ENCODE measurements around the gene SERHL2. TPM values are rescaled to one million over a fixed set of nuclear protein-coding genes. Genes with fewer than 3 reads are reported as not detected.
A peak's percentile ranks its signal among the peaks of the same experiment; 100 is the strongest.
"Not testable (repeated sequence)": the region's sequence is repeated elsewhere in the genome, so short reads cannot be mapped to it uniquely, and the experiment has no call there.

Gene SERHL2
- polyA plus RNA-seq, 1 donor (not counting 4 experiments of a cell fraction or from before 2014, with no cell fraction given): 2.5 TPM

DNA sequence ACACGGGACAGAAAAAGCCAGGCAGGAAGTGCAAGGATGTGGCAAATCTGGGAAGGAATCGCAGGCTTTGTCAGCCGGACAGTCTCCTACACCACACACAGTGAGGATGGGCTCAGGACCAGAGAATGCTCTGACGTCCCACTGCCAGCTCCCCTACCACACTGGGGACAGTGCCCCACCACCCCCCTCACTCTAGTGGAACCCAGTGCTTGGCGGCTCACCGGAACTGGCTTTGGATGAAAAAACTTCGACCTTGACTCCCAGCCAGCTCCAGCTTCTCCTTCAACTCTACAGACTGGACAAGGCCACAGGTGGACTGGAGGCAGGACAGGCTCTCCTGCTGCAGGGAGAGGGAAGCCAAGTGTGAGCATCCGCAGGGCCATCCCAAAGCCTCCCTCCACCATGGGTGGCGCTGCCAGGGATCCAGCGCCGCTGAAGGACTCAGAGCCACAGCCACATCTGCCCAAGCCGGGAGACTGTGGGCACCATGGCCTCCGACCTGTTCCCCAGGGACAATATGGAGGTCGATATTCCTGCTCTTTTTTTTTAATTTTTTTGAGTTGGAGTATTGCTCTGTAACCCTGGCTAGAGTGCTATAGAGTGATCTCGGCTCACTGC lies 24.0 kb downstream of the SERHL2 start:
- Histone ChIP-seq H3K9me3 (ENCODE audit: control insufficient read depth, low read depth, low read length) (no peaks in the 10 kb centered on the region), H3K4me2 (ENCODE audit: control insufficient read depth, extremely low read depth, insufficient read depth, low read depth, low read length) (no peak overlapping the region), H4K20me1 (ENCODE audit: control insufficient read depth, extremely low read depth, insufficient read depth, low read length) (no peaks in the 10 kb centered on the region), H3K27ac (ENCODE audit: control insufficient read depth, insufficient read depth, low read length) (no peak overlapping the region), H2AFZ (ENCODE audit: control insufficient read depth, low read length) (no peak overlapping the region), H3K27me3 (ENCODE audit: control insufficient read depth, extremely low read depth, insufficient read depth, low read length) (no peaks in the 10 kb centered on the region), H3K9me1 (ENCODE audit: control insufficient read depth, extremely low read depth, insufficient read depth, low read length) (no peaks in the 10 kb centered on the region), H3K79me2 (ENCODE audit: control insufficient read depth, insufficient read depth, low read length) (peaks cover 12% of the 10 kb centered on the region), H3K4me1 (ENCODE audit: control insufficient read depth, extremely low read depth, insufficient read depth, low read length) (no peaks in the 10 kb centered on the region), H3K4me3 (ENCODE audit: control insufficient read depth in 2 of 3, extremely low read depth in 1 of 3, insufficient read depth in 2 of 3, low read depth in 1 of 3, low read length in 3 of 3) (no peak overlapping the region), H3K9ac (ENCODE audit: control insufficient read depth, extremely low read depth, insufficient read depth, low read length) (no peak overlapping the region), H3K36me3 (ENCODE audit: control insufficient read depth in 2 of 2, extremely low read depth in 1 of 2, insufficient read depth in 2 of 2, low read length in 2 of 2) (peaks cover 5 to 16% of the 10 kb centered on the region in 2 experiments)
- FAIRE-seq (no peak), DNase-seq (ENCODE audit: low read depth, low spot score) (no peak)
- no peak for TF ChIP-seq EZH2 (IDR thresholded peaks at IDR 0.05; ENCODE audit: low read length)
- TF ChIP-seq, protein P1, sequence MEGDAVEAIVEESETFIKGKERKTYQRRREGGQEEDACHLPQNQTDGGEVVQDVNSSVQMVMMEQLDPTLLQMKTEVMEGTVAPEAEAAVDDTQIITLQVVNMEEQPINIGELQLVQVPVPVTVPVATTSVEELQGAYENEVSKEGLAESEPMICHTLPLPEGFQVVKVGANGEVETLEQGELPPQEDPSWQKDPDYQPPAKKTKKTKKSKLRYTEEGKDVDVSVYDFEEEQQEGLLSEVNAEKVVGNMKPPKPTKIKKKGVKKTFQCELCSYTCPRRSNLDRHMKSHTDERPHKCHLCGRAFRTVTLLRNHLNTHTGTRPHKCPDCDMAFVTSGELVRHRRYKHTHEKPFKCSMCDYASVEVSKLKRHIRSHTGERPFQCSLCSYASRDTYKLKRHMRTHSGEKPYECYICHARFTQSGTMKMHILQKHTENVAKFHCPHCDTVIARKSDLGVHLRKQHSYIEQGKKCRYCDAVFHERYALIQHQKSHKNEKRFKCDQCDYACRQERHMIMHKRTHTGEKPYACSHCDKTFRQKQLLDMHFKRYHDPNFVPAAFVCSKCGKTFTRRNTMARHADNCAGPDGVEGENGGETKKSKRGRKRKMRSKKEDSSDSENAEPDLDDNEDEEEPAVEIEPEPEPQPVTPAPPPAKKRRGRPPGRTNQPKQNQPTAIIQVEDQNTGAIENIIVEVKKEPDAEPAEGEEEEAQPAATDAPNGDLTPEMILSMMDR (optimal IDR thresholded peaks at IDR 0.05 in 1 of 3, IDR thresholded peaks at IDR 0.05 in 1 of 3, conservative IDR thresholded peaks at IDR 0.05 in 1 of 3; ENCODE audit: extremely low read depth in 1 of 3, insufficient read depth in 2 of 3, low read length in 3 of 3): no peak
- dilution Hi-C loops (cut with MboI; ENCODE audit: extremely low pct_ligation_motif_present, low sequenced_read_pairs): no loop called here

DNA sequence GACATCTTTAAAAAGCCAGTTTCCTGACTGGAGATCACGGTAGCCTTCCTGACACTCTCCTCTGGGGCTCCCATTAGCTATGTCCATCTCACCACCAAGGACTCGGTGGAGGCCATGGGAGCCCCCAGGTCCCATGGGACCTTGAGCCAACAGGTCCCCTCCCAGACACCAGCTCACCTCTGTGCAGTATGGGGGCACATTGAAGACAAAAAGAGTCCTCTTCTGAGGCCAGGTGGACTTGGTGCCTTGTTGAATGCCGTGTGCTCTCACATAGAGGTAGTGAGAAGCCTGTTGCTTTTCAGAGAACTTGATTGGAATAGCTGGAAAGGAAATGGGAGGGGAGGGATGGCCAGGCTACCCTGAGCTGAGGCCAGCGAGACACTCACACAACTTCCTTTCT lies 26.3 kb downstream of the SERHL2 start:
- H3K27me3 ChIP-seq (ENCODE audit: control insufficient read depth, extremely low read depth, insufficient read depth, low read length); H3K9me3 ChIP-seq (ENCODE audit: control insufficient read depth, low read depth, low read length); H3K4me3 ChIP-seq (ENCODE audit: control insufficient read depth in 2 of 3, extremely low read depth in 1 of 3, insufficient read depth in 2 of 3, low read depth in 1 of 3, low read length in 3 of 3); H3K4me2 ChIP-seq (ENCODE audit: control insufficient read depth, extremely low read depth, insufficient read depth, low read depth, low read length); dilution Hi-C loops (cut with MboI; ENCODE audit: extremely low pct_ligation_motif_present, low sequenced_read_pairs); H2AFZ ChIP-seq (ENCODE audit: control insufficient read depth, low read length); DNase-seq (ENCODE audit: low read depth, low spot score); H3K9ac ChIP-seq (ENCODE audit: control insufficient read depth, extremely low read depth, insufficient read depth, low read length); H4K20me1 ChIP-seq (ENCODE audit: control insufficient read depth, extremely low read depth, insufficient read depth, low read length); H3K4me1 ChIP-seq (ENCODE audit: control insufficient read depth, extremely low read depth, insufficient read depth, low read length); H3K27ac ChIP-seq (ENCODE audit: control insufficient read depth, insufficient read depth, low read length); FAIRE-seq; H3K9me1 ChIP-seq (ENCODE audit: control insufficient read depth, extremely low read depth, insufficient read depth, low read length): not testable (repeated sequence)
- Histone ChIP-seq H3K79me2 (ENCODE audit: control insufficient read depth, insufficient read depth, low read length) (peaks cover 12% of the 10 kb centered on the region), H3K36me3 (ENCODE audit: control insufficient read depth in 2 of 2, extremely low read depth in 1 of 2, insufficient read depth in 2 of 2, low read length in 2 of 2) (peaks cover 22 to 24% of the 10 kb centered on the region in 2 experiments)

DNA sequence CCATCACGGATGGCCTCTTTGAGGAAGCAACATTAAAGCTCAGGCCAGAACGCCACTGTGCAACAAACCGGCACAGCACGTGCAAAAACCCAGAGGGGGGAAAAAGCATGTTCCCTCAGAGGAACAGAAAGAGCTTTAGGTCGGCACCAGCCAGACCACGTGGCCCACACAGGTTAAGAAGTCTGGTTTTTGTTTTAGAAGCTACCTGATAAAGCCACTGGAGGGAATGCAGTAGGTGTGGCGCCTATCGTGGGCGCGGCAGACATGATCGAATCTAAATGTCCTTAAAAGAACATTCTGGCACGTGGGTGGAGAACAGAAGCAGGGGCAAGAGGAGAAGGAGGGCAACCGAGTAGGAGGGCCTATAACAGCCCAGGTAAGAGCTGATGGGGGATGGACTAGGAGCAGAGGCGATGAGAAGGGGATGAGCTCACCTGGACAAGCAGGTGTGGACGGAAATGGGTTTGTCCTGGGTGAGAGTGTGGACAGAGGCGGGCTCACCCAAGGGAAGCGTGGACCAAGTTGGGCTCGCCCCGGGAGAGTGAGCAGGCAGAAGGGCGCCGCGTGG lies 27.5 kb downstream of the SERHL2 start:
- H3K27me3 ChIP-seq (ENCODE audit: control insufficient read depth, extremely low read depth, insufficient read depth, low read length); H2AFZ ChIP-seq (ENCODE audit: control insufficient read depth, low read length); H3K9me3 ChIP-seq (ENCODE audit: control insufficient read depth, low read depth, low read length); dilution Hi-C loops (cut with MboI; ENCODE audit: extremely low pct_ligation_motif_present, low sequenced_read_pairs); H3K4me1 ChIP-seq (ENCODE audit: control insufficient read depth, extremely low read depth, insufficient read depth, low read length); H4K20me1 ChIP-seq (ENCODE audit: control insufficient read depth, extremely low read depth, insufficient read depth, low read length); H3K9me1 ChIP-seq (ENCODE audit: control insufficient read depth, extremely low read depth, insufficient read depth, low read length); DNase-seq (ENCODE audit: low read depth, low spot score): not testable (repeated sequence)
- FAIRE-seq: peak; percentile 92
- Histone ChIP-seq H3K9ac (ENCODE audit: control insufficient read depth, extremely low read depth, insufficient read depth, low read length) (peak overlapping the region; percentile 82), H3K4me2 (ENCODE audit: control insufficient read depth, extremely low read depth, insufficient read depth, low read depth, low read length) (peak overlapping the region; percentile 84), H3K79me2 (ENCODE audit: control insufficient read depth, insufficient read depth, low read length) (peaks cover 12% of the 10 kb centered on the region), H3K36me3 (ENCODE audit: control insufficient read depth in 2 of 2, extremely low read depth in 1 of 2, insufficient read depth in 2 of 2, low read length in 2 of 2) (peaks cover 30 to 31% of the 10 kb centered on the region in 2 experiments), H3K27ac (ENCODE audit: control insufficient read depth, insufficient read depth, low read length) (peak overlapping the region; percentile 63), H3K4me3 (ENCODE audit: control insufficient read depth in 2 of 3, extremely low read depth in 1 of 3, insufficient read depth in 2 of 3, low read depth in 1 of 3, low read length in 3 of 3) (peak overlapping the region; percentile 67 to 72 (median 70))

All from keratinocyte (primary cell).